ENCODE data around the gene CFAP97D1.

DNA sequence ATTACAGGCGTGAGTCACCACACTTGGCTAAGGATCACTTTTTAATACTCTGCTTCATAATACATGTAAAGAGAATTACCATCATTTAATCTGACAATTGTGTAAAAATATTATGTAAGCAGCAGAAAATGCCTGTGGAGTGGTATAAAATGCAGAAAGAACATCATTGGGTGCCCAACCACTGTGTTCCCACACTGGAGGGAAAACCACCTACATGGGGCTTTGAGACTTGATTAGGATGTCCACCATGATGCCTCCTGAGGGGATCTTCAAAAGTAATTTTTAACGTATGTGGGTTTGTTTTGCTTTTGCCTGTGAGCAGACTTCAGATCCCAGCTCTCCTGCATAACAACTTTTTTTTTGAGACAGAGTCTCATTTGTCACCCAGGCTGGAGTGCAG is 18.8 kb downstream of the CFAP97D1 start:
- TF ChIP-seq NRF1 (conservative IDR thresholded peaks at IDR 0.05; ENCODE audit: low read depth, low read length), result no peak
- TF ChIP-seq, protein P1, sequence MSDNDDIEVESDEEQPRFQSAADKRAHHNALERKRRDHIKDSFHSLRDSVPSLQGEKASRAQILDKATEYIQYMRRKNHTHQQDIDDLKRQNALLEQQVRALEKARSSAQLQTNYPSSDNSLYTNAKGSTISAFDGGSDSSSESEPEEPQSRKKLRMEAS (IDR thresholded peaks at IDR 0.05; ENCODE audit: low read depth, low read length), result no peak
- TF ChIP-seq FOXK2 (IDR thresholded peaks at IDR 0.05), result no peak
- TF ChIP-seq, protein P2, sequence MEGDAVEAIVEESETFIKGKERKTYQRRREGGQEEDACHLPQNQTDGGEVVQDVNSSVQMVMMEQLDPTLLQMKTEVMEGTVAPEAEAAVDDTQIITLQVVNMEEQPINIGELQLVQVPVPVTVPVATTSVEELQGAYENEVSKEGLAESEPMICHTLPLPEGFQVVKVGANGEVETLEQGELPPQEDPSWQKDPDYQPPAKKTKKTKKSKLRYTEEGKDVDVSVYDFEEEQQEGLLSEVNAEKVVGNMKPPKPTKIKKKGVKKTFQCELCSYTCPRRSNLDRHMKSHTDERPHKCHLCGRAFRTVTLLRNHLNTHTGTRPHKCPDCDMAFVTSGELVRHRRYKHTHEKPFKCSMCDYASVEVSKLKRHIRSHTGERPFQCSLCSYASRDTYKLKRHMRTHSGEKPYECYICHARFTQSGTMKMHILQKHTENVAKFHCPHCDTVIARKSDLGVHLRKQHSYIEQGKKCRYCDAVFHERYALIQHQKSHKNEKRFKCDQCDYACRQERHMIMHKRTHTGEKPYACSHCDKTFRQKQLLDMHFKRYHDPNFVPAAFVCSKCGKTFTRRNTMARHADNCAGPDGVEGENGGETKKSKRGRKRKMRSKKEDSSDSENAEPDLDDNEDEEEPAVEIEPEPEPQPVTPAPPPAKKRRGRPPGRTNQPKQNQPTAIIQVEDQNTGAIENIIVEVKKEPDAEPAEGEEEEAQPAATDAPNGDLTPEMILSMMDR (IDR thresholded peaks at IDR 0.05 in 2 of 3, conservative IDR thresholded peaks at IDR 0.05 in 1 of 3; ENCODE audit: control insufficient read depth in 2 of 3, extremely low read depth in 1 of 3, insufficient read depth in 1 of 3, low read depth in 3 of 3, low read length in 3 of 3), result no peak
- no peak for TF ChIP-seq ESRRA (IDR thresholded peaks at IDR 0.05; ENCODE audit: low read length)
- no peak for TF ChIP-seq EZH2 (IDR thresholded peaks at IDR 0.05; ENCODE audit: borderline replicate concordance, control insufficient read depth, low read depth, low read length)
- TF ChIP-seq HDAC2 (IDR thresholded peaks at IDR 0.05), result no peak
- TF ChIP-seq, protein P3, sequence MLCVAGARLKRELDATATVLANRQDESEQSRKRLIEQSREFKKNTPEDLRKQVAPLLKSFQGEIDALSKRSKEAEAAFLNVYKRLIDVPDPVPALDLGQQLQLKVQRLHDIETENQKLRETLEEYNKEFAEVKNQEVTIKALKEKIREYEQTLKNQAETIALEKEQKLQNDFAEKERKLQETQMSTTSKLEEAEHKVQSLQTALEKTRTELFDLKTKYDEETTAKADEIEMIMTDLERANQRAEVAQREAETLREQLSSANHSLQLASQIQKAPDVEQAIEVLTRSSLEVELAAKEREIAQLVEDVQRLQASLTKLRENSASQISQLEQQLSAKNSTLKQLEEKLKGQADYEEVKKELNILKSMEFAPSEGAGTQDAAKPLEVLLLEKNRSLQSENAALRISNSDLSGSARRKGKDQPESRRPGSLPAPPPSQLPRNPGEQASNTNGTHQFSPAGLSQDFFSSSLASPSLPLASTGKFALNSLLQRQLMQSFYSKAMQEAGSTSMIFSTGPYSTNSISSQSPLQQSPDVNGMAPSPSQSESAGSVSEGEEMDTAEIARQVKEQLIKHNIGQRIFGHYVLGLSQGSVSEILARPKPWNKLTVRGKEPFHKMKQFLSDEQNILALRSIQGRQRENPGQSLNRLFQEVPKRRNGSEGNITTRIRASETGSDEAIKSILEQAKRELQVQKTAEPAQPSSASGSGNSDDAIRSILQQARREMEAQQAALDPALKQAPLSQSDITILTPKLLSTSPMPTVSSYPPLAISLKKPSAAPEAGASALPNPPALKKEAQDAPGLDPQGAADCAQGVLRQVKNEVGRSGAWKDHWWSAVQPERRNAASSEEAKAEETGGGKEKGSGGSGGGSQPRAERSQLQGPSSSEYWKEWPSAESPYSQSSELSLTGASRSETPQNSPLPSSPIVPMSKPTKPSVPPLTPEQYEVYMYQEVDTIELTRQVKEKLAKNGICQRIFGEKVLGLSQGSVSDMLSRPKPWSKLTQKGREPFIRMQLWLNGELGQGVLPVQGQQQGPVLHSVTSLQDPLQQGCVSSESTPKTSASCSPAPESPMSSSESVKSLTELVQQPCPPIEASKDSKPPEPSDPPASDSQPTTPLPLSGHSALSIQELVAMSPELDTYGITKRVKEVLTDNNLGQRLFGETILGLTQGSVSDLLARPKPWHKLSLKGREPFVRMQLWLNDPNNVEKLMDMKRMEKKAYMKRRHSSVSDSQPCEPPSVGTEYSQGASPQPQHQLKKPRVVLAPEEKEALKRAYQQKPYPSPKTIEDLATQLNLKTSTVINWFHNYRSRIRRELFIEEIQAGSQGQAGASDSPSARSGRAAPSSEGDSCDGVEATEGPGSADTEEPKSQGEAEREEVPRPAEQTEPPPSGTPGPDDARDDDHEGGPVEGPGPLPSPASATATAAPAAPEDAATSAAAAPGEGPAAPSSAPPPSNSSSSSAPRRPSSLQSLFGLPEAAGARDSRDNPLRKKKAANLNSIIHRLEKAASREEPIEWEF (IDR thresholded peaks at IDR 0.05; ENCODE audit: insufficient replicate concordance, low read depth, low read length), result no peak
- TF ChIP-seq, protein P4, sequence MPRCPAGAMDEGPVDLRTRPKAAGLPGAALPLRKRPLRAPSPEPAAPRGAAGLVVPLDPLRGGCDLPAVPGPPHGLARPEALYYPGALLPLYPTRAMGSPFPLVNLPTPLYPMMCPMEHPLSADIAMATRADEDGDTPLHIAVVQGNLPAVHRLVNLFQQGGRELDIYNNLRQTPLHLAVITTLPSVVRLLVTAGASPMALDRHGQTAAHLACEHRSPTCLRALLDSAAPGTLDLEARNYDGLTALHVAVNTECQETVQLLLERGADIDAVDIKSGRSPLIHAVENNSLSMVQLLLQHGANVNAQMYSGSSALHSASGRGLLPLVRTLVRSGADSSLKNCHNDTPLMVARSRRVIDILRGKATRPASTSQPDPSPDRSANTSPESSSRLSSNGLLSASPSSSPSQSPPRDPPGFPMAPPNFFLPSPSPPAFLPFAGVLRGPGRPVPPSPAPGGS (IDR thresholded peaks at IDR 0.05; ENCODE audit: borderline replicate concordance, insufficient read depth, low read depth, low read length, poor library complexity, severe bottlenecking), result no peak
- TF ChIP-seq SPI1 (IDR thresholded peaks at IDR 0.05; ENCODE audit: borderline replicate concordance, insufficient read depth, low read depth, low read length), result no peak
- no peak for TF ChIP-seq MTA3 (IDR thresholded peaks at IDR 0.05; ENCODE audit: borderline replicate concordance, low read length)
- TF ChIP-seq, protein P5, sequence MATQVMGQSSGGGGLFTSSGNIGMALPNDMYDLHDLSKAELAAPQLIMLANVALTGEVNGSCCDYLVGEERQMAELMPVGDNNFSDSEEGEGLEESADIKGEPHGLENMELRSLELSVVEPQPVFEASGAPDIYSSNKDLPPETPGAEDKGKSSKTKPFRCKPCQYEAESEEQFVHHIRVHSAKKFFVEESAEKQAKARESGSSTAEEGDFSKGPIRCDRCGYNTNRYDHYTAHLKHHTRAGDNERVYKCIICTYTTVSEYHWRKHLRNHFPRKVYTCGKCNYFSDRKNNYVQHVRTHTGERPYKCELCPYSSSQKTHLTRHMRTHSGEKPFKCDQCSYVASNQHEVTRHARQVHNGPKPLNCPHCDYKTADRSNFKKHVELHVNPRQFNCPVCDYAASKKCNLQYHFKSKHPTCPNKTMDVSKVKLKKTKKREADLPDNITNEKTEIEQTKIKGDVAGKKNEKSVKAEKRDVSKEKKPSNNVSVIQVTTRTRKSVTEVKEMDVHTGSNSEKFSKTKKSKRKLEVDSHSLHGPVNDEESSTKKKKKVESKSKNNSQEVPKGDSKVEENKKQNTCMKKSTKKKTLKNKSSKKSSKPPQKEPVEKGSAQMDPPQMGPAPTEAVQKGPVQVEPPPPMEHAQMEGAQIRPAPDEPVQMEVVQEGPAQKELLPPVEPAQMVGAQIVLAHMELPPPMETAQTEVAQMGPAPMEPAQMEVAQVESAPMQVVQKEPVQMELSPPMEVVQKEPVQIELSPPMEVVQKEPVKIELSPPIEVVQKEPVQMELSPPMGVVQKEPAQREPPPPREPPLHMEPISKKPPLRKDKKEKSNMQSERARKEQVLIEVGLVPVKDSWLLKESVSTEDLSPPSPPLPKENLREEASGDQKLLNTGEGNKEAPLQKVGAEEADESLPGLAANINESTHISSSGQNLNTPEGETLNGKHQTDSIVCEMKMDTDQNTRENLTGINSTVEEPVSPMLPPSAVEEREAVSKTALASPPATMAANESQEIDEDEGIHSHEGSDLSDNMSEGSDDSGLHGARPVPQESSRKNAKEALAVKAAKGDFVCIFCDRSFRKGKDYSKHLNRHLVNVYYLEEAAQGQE (IDR thresholded peaks at IDR 0.05; ENCODE audit: low read depth, low read length), result no peak

Measured in GM12878 (cell line).